Activated T-helper 2 cell treated with anti-CD3 and anti-CD28 coated beads, Interferon-gamma antibody, Interleukin-2, Interleukin-4, amounts not matched to agents 10 μg/mL and 5 μg/mL and 100 μg/mL, durations not matched to agents 14 hours and 24 hours and 36 hours (primary cell): ENCODE data around the gene GHSR. TPM values are rescaled to one million over a fixed set of nuclear protein-coding genes. Genes with fewer than 3 reads are reported as not detected.

Experiments used
- total RNA-seq: library from RNA; stranded (reverse); gene quantifications from 2 replicates; pipeline ENCODE4 v1.2.3, GENCODE V29; 2022

GHSR gene
- total RNA-seq, 1 donor from 2014 or later: not detected

Other genes with a start within 250 kb of the GHSR start
- 52.3 and 54.8 TPM in 2 replicates for gene TNFSF10, start 75.0 kb upstream of the GHSR start, total RNA-seq